Measurements from ENCODE around the gene GIT2.
"Not testable (repeated sequence)": the region's sequence is repeated elsewhere in the genome, so short reads cannot be mapped to it uniquely, and the experiment has no call there.

GIT2 gene

DNA sequence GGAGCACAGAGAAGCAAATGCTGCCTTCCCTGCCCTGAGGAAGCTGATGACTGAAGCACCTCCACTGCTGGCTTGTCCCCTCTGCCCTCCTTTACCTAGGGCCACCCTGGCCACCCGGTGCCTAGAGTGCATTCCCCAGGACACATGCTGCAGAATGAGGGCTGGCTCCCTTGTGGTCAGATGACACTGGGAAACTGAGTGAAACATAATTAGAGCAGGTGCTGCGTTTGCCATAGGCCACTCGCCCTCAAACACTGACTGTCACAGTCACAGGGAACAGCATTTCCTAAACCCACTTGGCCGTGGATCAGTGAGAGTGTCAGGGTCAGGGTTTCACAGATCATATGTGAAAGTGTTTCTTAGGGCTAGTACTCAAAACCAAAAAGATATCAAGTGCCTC, 80.1 kb downstream of the GIT2 start:
- DNase-seq = no peak

DNA sequence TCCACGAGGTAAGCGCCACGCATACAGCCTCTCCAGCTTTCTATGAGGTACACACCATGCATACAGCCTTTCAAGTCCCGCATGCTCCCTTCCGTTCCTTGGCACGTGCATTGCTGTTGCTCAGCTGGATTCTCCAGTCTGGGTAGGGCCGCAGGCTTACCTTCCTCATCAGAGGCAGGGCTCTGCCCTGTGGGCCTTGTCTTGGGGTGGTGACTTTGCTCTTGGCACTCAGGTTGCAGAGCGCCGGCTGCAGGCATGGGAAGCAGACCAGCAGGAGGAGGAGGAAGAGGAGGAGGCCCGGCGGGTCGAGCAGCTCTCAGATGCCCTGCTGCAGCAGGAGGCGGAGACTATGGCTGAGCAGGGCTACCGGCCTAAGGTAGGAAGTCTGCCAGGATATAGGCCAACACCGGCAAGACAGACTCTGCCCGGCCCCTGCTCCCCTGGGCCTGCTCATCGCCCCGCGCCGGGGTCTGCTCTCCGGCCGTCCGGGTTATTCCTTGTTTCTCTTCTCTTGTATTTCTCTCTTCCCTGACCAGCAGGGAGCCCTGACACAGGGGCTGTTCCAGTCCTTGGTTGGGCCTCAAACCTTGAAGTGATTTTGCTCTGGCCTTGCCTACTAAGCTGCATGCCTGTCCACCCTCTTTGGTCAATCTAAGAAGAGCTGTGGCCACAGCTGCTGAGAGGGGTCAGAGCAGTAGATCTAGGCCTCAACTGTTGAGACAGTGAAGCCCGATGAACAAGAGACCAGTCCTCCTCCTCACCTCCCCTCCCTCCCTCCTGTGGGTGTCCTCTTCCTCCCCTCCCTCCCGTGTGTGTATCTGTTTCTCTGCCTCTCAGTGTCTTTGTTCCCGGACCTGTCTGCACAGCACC, 80.8 kb downstream of the GIT2 start:
- DNase-seq = no peak

DNA sequence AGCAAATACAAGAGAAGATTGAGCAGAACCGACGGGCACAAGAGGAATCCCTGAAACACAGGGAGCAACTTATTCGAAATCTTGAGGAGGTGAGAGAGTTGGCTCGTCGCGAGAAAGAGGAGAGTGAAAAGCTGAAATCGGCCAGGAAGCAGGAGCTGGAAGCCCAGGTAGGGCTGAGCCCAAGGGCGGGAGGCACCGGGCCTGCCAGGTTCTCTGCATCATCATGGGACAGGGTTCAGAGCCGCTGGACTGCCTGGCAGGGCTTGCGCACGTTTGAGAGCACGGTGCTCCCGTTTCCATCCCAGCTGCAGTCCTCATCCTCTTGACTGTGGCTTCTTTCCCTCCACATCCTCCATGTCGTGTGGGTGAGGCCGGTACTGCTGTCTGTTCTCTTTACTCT, 81.7 kb downstream of the GIT2 start:
- no peak for DNase-seq

DNA sequence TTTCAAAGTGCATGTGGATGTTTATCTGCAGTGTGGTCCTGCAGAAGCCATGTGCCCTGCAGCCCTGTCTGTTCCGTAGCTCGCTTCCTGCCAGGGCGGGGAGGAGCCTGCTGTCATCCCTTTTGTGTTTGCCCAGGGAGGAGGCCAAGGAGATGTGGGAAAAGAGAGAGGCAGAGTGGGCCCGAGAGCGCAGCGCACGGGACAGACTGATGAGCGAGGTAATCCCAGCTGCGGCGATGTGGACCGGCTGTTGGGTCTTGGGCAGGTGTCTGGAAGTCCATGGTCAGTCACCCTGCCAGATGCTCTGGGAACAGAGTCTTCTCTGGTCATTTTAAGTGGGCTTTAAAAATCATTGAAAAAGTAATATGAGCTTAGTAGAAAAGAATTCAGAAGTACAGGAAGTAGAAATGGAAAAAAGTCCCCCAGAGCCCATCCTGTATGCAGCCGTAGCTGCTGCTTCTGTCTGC, 83.3 kb downstream of the GIT2 start:
- DNase-seq = no peak

DNA sequence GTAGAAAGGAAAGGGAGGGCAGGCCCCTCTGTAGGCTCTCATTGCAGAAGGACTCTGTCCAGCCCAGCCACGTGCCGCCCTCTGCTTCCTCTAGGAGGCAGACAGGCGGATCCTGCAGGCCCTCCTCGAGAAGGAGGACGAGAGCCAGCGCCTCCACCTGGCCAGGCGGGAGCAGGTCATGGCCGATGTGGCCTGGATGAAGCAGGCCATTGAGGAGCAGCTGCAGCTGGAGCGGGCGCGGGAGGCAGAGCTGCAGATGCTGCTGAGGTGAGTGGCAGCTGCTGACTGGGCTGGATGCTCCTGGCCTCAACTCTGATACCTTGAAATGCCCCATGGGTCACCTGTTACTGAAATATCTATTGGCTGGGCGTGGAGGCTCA, 85.2 kb downstream of the GIT2 start:
- no peak for DNase-seq

DNA sequence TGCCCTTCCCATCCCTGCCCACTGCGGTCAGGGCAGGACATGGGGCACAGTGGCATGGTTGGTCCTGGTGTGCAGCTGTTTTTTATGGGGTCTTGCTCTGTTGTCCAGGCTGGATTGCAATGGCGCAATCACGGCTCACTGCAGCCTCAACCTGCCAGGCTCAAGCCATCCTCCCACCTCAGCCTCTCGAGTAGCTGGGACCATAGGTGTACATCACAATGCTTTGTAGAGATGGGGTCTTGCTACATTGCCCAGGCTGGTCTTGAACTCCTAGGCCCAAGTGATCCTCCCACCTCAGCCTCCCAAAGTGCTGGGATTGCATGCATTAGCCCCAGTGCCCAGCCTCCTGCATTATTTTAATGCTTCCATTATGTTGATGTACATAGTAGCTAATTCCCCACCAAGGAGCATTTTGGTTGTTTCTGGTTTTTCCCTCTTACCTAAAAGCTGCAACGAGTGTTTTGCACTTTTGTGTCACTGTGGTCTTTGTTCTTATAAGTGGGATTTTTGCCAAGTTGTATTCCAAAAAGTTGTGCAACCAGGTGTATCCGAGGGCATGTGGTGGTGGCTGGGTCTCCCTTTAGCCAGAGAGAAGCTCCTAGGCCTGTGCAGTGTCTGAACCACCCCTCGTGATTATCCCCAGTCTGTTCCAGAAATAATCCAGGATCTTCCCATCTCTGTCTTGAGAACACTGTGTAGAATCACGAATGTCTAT, 85.8 kb downstream of the GIT2 start:
- no peak for DNase-seq

DNA sequence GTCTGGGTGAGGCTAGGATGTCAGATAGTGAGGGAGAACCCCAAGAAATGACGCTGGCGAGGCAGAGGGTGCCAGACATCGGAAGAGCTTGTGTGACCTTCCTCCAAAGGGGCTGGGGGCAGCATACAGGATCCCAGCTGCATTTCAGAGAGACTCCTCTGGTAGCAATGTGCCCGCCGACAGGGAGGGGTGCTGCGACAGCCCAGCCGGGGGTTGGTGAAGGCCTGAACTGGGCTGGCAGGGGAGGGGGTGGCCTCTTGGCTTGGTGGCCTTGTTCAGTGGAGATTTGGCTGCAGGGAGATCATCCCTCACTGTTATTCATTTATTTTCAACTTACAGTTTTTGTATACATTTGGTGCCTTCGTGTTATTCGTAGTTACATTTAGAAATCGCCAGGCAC, 90.9 kb downstream of the GIT2 start:
- no peak for DNase-seq

DNA sequence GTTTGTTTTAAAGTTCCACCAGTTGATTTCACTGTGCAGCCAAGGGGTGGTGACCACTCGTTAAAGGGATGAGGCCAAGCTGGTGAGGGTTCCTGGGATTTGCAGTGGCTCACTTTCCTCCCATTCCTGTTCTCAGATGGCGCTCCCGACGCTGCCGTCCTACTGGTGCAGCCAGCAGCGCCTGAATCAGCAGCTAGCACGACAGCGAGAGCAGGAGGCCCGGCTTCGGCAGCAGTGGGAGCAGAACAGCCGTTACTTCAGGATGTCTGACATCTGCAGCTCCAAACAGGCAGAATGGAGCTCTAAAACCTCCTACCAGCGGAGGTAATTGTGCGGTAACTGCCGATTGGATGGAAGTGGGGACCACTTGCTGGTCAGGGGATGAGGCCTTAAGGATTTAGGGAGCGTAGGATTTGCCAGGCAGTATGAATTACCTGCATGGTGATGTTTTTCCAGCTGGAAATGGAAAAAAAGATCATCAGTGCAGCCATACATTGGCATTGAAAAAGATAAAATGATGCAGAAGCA, 93.2 kb downstream of the GIT2 start:
- no peak for DNase-seq

DNA sequence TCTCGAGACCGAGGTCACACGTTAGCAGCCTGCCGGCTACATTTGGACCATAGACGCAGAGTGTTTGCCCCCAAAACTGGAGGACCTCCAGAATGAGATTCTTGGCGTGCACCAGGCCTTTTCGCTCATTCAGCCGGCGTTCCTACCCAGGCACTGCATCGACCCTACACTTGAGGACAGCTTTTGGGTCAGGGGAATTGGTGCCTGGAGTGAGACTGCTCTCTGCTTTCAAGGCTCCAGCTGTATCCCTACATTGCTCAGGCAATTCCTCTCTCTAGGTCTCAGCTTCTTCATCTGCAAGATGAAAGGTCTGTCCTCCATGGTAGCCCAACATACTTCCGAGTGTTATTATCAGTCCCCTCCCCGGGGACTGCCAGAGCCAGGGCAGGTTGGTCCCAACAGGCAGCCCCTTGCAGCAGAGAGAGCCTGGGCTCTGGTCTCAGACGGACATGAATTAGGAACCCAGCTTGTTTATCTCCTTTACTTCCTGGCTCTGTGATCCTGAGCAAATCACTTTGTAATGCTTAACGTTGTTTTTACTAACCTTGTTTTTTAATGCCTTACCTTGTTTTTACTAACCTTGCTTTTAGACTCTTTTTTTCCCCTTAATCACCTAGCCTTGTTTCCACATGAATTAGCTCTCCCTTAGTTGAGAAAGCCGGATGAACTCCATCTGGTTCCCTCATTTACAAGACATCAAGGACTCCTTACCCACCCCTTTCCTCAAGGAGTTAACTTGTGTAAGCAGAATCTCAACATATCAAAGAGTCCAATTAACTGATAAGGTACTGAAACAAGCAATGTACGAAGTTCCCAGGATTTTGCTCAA, 95.2 kb downstream of the GIT2 start:
- DNase-seq = no peak

DNA sequence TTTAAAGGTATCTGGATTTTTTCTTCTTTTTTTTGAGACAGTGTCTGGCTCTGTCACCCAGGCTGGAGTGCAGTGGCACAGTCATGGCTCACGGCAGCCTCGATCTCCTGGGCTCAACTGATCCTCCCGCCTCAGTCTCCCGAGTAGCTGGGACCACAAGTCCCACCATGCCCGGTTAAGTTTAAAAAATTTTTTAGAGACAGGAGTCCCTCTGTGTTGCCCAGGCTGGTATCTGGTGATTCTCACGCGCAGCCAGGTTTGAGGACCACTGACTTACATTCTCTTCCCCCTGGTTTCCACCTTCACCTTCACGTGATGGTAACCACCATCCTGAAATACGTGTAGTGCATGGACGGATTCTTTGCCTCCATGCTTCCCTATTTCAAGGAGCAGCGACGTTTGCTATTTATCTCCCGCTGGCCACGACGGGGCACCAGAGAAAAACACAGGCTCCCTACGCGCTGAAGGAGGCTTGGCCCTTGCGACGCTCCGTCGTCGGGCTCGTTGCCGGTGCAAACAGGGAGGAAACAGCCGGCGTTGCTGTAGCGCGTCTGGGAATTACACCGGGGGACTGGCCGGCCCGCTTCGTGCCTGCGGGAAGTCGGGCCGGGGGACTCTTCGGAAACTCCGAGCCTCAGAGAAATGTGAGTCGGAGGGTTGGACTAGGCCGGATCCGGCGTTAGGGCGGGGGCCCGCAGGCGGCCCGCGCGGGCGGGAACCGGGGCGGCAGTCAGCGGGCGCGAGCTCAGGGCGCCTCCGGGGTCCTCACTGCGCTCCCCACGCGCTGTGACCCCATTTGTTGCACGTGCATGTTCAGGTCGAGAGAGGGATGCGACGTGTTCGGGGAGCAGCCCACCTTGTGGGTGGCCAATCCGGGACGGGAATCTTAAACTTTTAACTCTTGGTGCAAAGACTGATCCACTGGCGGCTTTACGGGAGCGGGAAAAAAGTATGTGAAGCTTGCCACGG, 96.1 kb downstream of the GIT2 start, which contains the start of gene TCHP:
Gene TCHP (plus strand): TSS at position 492 of the 969 bp plus-strand sequence. CDS start 2,753 bp downstream, outside the sequence.
- peak; percentile 82 for DNase-seq

DNA sequence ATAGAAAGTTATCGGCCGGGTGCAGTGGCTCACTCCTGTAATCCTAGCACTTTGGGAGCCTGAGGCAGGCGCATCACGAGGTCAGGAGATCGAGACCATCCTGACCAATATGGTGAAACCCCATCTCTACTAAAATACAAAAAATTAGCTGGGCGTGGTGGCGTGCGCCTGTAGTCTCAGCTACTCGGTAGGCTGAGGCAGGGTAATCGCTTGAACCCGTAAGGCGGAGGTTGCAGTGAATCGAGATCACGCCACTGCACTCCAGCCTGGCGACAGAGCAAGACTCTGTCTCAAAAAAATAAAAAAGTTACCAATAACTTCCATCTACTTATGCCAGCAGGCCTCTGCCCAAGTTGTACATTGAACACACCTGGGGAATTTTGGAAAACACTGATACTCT, 96.8 kb downstream of the GIT2 start:
- not testable (repeated sequence) for DNase-seq

DNA sequence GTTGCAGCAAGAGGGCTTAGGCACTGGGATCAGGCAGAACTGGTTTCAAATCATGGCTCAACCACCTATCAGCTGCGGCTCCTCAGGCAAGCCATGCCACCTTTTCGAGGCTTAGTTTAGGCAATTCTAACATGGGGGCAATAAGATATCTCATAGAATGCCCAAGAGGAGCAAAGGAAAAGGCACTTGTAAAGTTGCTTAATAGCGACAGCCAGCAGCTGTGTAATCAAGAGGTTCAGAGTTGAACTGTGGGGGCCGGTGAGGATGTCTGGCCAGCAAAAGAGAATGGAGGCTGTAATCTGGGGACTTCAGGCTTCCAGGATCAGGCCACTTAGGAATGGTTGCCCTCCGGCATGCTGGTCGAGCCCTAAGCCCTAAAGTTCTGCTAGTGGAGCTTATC, 99.1 kb downstream of the GIT2 start:
- DNase-seq = no peak

DNA sequence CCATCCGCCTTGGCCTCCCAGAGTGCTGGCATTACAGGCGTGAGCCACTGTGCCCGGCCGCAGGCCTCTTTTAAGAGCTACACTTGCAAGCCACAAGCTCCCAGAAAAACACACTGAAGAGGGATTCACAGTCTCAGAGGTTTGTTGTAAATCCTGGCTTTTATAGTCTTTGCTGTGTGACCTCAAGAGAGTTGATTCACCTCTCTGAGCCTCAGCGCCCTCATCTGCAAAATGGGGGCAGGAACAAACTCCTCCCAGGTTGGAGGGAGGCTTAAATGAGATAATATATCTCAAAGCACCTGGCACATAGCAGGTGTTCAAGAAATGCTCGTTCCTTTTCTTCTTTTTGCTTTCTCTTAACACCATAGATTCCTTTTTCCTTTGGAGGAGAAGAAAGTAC, 100.0 kb downstream of the GIT2 start:
- DNase-seq = no peak

DNA sequence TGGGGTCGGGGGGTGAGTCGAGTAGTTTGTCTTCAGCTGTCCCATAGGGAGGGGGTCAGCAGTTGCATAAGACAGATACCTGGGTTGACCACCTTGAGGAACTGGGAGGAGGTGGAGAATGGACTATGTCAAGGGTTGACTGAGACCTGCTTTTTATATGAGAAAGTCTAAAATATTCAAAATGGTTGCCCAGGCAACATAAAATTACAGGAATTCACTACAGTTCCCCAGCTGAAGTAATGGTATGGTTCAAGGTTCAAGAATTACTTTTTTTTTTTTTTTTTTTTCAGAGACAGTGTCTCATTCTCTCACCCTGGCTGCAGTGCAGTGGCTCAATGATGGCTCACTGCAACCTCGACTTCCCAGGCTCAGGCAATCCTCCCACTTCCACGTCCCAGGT, 101.2 kb downstream of the GIT2 start:
- no peak for DNase-seq

DNA sequence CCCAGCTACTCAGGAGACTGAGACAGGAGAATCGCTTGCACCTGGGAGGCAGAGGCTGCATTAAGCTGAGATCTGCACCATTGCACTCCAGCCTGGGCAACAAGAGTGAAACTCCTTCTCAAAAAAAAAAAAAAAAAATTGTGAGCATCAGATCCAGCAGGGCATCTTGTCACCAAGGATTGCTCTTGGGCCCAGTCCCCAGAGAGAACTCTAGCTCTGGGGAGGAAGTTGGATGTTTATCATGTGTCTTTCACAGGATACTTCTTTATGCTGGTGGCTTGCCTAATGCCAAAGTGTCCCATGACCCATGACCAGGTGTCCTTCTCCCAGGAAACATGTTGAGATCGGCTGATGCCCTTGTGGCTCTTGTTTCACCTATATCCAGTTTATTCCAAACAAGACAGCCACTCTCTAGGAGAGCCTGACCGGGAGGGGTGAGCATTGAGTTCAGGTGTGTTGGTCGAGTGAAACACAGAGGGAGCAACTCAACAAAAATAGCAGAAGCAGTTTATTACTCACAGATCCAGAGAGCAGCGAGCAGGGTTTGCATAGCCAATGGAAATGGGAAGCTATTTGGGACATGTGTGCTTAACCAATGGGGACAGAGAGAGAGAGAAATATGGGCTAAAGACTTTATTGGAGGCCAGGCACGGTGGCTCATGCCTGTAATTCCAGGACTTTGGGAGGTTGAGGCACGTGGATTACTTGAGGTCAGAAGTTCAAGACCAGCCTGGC, 102.7 kb downstream of the GIT2 start:
- no peak for DNase-seq

DNA sequence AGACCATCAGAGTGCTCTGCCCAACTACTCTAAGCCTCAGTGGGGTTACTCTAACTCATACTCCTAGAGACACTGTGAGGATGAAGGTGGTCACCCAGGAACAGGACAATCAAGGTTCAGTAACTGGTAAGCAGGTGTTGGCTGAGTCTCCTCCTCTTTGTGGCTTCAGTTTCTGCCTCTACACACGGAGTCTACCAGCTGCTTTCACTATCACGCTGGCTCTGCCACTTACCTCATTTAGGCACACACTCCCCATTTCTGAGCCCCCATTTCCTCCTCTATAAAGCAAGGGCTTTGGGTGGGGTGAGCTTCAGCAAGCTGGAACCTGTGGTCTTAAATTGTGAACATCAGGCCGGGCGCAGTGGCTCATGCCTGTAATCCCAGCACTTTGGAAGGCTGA, 103.4 kb downstream of the GIT2 start:
- no peak for DNase-seq

DNA sequence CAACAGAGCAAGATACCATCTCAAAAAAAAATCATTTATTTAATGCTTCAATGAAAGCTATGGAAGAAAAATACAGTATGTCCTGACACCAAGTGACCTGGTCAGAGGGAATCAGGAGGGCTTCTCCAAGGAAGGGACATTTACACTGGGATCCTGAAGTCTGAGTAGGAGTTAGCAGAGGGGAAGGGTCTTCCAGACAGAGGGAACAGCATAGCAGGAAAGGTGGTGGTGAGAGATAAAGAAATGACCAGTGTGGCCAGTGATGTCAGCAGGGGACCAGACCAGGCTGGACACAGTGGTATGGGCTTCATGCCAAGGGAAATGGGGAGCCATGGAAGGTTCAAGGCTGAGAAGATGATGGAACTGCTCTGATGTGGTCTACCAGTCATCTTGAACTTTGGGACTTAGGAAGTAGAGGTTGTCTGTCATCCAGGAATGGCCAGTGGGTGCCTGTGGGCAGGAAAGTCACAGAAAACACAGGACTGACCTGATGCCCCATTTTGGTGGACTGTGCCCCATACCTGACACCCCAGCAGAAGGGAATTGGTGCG, 103.9 kb downstream of the GIT2 start:
- DNase-seq = no peak

DNA sequence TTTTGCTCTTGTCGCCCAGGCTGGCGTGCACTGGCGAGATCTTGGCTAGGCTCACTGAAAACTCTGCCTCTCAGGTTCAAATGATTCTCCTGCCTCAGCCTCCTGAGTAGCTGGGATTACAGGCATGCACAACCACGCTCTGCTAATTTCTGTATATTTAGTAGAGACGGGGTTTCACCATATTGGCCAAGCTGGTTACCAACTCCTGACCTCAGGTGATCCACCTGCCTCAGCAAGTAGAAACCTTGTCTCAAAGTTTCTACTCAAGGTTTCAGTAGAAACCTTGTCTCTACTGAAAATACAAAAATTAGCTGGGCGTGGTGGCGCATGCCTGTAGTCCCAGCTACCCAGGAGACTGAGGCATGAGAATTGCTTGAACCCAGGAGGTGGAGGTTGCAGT, 104.4 kb downstream of the GIT2 start:
- DNase-seq = not testable (repeated sequence)

DNA sequence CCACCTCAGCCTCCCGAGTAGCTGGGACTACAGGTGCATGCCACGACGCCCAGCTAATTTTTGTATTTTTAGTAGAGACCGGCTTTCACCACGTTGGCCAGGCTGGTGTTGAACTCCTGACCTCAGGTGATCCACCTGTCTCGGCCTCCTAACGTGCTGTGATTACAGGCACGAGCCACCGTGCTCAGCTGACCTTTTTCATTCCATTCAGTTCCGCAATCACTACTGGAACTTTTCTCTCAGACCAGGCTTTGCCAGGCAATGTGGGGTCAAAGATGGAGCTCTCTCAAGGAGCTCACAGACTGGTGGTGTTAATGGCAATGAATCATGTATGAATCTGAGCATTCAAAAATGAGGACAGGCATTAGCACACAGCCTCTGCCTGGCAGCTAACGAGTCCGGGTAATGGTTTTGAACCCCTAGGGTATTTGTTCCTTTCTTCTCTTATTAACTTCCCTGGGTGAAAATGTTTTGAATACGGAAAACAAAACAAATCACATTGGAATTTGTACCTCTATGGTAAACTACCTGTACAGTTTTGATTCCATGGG, 105.5 kb downstream of the GIT2 start:
- no peak for DNase-seq

Measured in NCI-H1105 (cell line).